HG02678 (cell line): ENCODE results near the gene MESP1.

Source experiments
- ATAC-seq: cut with Tn5 transposase; IDR thresholded peaks from one replicate; pipeline ENCODE4 v1.9.1; 2021; ENCODE audit warnings: mild to moderate bottlenecking, moderate library complexity; ENCODE audit not compliant: unreplicated experiment

Gene MESP1

DNA sequence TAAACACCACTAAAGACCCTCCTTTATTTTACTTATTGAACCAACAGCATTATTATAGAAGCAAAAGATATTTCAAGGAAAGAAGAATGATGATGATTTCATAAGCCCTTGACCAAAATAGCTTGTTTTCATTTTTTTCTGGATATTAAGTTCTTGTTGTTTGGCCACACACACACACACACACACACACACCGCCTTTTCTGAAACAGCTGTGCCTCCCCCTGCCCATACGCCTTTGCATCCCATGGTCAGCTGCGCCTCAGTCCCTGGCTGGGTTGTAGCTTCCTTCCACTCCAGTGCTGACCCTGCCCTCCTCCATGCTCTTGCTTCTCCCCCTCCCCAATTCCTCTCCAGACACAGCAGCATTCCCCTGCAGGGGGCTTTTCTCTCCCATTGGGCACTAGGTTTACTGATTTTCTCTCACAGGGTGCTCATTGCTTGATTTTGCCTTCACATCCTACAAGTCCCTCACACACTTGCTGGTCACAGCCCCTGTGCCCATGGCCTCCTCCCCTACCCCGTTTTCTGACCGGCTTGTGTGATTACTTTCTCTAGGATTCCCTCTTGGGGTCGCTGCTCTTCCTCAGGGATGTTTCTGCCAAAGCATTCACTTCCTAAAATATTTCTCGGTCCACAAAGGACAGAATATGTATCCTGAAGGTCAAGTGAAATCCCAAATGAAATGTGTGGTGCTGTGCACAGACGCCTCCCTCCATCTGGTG lies 18.4 kb downstream of the MESP1 start:
- no peak for ATAC-seq

GRCh38 chr15:89731275-89731674 lies 19.8 kb downstream of the MESP1 start:
- no peak for ATAC-seq

DNA sequence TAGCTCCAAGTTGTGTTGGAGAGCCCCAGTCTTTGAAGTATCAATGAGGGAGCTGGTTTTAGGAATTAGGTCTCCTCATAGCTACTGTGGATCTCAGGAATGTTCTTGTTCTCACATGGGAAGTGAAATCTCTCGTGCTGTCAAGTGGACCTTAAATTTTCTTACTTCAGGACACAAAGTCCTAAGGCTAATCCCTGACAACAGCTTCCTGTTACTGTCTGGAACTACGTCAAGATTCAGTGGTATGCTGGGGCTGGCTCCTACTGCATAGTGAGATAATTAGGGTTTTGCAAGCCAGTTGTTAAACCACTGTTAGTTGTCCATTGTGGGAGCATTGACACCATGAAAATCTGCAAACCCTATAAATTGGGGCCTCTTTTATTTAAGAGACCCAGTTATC lies 22.8 kb downstream of the MESP1 start:
- ATAC-seq, result no peak

DNA sequence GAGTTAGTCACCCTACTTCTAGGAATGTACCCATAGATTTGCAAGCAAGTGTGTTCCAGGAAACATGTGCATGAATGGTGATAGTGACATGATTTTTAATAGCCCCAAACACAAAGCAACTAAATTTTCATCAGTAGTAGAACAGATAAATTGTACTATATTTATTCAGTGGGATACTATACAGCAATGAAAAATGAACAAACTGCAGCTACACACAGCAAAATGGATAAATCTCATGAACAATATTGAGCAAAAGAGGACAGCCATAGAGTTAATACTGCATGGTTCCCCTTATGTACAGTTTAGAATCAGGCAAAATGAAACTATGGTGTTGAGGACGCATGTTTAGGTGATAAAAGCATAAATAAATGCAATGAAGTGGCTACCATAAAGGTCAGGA lies 26.0 kb downstream of the MESP1 start:
- no peak for ATAC-seq

DNA sequence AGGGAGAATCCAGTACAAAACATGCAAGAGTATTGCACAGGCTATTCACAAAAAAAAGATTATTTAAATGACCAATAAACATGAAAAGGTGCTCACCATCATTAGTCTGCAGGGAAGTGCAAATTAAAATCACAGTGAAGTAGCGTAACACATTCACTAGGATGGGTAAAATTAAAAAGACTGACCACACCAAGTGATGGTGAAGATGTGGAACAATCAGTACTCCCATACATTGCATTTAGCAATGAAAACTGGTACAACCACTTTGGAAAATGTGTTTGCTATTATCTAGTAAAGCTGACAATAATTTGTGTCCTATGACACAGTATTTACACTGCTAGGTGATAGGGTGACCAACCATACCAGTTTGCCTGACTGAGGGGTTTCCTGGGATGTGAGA lies 26.4 kb downstream of the MESP1 start:
- no peak for ATAC-seq

GRCh38 chr15:89723031-89723430 lies 28.0 kb downstream of the MESP1 start:
- ATAC-seq, result no peak

DNA sequence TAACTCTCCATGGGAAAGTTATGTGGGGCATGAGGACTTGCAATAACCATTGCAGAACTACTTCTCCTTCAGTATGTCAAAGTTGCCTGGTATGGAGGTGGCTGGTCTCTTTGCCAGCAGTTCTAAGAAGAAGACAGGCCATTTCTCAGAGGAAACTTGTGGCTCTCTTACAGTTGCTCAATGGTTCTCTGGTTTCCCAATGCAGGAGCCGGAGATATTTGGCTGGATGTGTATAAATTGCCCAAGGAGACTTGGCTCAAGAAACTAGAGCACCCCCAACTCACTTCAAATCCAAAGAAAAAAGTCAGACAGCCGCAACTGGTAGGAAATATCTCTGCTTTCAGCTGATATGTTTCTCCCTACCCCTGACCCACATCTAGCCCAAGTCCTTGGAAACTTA lies 36.3 kb downstream of the MESP1 start:
- no peak for ATAC-seq

DNA sequence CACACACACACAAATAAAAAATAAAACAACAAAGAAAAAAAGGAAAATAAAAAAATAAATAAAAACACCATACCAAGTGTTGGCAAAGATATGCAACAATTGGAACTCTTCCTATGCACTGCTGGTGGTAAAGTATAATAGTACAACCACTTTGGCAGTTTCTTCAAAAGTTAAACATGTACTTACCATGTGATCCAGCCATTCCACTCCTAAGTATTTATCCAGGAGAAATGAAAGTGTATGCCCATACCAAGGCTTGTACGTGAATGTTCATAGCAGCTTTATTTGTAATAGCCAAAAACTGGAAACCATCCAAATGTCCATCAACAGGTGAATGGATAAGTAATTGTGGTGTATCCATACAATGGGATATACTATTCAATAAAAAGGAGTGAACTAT lies 43.5 kb downstream of the MESP1 start:
- ATAC-seq, result no peak

DNA sequence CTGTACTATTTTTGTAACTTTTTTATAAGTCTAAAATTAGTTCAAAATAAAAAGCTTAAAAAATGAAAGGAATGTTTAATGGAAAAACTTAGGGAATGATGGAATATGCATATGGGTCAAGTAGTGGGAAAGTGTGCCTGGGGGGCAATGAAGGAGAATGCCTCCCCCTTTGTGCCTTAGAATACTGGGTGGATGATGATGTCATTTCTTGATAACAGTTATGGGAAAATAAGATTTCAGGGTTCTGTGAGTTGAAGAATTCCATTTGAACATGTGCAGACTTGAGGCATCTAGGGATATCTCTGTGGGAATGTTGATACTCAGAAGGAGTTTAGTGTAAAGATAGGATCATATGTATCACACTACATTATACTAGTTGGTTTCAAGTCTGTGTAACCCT lies 46.6 kb downstream of the MESP1 start:
- ATAC-seq, result no peak
